GM21723 (cell line): ENCODE results near the gene RASL10B.

Source experiments
- ATAC-seq: cut with Tn5 transposase; IDR thresholded peaks from one replicate; pipeline ENCODE4 v1.9.1; 2021; ENCODE audit warnings: mild to moderate bottlenecking, moderate library complexity; ENCODE audit not compliant: unreplicated experiment

RASL10B gene

DNA sequence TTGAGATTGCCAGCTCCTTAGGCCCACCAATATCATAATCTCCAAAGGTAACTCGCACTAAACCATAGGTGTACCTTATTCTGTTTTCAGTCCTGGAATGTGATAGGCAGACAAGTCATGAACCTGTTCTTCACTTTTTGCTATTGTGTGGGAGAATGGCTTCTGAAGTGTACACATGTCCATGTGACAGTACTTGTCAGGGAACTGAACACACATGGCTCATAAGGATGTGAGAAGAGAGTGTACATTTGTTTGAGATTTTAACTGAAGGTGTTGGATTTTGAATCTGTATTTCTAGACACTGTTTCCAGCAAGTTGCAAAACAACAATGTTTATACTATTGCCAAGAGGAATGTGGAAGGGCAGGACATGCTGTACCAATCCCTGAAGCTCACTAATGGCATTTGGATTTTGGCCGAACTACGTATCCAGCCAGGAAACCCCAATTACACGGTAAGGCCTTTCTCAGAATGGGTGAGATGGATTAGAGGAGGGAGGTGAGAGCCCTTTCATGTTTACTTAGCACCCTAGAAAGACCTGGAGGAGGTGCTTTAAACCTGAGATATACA, 14.5 kb upstream of the RASL10B start:
- ATAC-seq, result no peak

DNA sequence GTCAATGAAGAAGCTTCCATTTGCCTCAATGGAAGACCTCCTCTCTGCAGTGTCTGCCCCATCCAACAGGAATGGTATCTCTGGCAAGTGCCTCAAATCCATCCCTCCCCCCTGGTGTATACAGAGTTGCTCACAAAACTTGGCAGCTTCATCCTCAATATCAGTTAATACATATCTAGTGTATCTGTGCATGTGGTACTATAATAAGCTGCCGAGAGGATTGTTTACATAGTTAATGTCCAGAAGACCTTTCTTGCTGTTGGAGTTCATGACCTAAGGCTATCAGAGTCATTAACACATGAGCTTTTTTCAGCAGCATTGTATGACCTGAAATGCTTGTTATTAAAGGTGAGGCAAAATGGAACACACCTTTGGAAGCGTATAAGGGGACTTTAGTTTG, 14.0 kb upstream of the RASL10B start:
- no peak for ATAC-seq

DNA sequence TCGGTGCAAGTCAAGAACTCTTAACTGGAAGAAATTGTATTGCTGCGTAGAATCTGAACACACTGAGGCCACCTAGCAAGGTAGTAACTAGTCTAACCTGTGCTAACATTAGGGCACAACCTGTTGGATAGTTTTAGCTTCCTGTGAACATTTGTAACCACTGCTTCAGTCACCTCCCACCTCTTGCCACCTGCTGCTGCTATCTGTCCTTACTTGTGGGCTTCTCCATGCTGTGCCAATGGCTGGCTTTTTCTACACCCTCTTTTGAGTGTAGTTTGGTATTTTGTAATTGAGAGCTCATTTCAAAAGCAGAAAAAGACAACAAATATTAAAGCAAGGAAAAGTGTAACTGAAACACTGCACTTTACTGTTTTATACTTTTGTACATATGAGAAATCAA, 7.7 kb upstream of the RASL10B start:
- ATAC-seq, result no peak

DNA sequence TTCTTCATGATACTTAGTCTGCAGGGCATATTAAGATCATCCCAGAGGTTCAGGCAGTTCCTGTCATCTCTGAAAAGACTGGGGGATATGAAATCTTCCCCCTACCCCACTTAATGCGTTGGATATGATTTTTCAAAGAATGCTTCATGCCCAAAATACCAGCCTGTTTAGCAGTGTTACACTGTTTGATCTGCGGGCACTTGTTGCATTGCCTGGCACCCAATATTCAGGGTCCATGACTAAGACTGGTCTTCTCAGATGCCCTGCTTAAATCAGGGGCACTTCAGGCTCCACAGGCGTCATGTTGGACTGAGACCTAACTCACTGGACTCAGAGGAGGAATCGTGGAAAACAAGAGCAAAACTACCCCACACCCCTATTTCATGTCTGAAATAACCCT, 6.4 kb upstream of the RASL10B start:
- no peak for ATAC-seq

DNA sequence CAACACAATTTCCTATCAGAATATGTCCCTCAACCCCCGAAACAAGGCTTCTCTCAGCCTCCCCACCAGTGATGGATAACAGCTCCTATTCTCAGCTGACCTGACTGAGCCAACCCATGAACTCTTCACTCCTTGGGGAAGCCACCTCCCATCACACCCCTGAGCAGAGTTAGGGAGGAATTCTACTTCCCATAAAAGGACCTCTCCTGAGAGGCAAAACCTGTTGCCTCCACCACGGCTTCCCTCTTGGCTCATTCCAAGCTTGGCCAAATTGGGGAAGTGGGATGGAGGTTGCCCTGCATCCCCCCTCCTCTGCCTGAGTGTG, 5.7 kb upstream of the RASL10B start:
- ATAC-seq, result no peak

DNA sequence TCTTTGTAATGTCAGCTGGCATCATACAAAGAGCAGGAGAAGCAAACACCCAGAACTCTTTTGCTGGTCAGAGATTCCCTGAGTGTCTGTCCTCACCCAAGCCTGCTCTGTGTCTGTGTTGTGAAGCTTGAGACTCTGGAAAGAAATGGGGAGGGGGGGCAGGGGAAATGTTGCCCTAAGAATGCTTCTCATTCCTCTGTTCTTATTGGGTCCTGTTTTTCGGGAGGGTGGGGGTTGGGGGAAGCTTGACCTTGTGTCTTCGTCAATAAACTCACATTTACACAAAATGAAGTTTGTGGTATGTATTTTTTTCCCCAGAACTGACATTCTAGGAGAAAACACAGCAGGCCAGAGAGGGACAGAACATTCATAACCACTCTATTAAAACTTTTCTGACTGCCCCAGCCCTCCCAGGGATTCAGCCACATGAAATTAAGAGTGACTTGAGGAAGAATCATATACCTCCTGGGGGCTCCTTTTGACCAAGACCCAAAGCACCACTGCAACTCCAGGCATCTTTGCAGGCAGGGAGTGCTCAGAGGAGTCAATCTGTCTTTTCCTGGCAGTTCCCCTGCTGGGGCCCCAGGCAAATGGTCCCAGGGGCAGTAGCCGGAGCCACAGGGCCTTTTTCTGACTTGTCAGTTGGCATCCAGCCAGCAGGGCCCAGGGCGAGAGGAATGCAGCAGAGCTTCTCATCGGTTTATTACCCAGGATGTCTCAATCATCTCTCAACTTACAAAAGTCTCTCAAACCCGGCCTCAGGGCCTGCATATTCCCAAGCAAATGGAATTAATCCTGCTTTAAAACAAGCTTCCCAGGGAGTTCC, 5.1 kb upstream of the RASL10B start:
- ATAC-seq, result no peak

DNA sequence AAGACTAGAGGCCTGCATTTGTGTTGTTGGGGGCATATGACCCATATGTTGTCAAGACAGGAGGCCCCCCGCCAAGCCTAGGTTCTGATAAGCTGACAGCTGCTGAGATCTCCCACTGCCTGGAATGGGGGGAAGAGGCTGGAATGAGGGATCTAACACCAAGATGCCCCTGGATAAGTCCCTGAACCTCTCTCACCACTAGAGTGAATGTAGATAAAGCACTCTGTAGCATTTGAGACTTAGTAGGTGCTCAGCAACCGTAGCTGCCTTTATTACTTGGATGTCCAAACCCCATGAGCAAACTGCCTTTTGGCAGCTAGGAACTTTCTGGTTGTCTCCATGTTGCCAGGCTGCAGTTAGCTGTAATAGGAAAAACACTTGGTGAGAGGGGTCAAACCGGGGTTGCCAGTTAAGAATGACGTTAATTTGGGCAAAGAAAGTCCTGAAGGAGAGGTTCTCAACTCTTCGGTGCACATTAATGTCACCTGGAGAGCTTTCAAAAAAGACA, 4.4 kb upstream of the RASL10B start:
- ATAC-seq, result no peak

DNA sequence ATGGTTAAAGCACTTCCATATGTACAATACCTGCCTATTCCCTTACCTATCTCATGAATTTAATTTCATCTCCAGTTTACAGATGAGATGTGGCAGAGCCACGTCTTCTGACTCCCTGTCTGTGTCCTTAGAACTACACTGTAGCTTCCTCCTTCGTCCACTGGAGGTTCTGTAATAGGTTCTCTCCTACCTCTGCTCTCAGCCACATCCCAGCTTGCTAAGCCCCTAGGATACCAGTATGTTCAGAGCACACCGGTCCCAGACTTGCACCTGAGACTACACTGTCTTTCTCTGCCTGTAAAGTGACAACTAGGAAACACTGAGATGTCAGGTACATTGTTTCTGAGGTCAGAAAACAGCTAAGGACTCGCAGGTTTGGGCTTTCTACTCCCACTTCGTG, 3.8 kb upstream of the RASL10B start:
- no peak for ATAC-seq

DNA sequence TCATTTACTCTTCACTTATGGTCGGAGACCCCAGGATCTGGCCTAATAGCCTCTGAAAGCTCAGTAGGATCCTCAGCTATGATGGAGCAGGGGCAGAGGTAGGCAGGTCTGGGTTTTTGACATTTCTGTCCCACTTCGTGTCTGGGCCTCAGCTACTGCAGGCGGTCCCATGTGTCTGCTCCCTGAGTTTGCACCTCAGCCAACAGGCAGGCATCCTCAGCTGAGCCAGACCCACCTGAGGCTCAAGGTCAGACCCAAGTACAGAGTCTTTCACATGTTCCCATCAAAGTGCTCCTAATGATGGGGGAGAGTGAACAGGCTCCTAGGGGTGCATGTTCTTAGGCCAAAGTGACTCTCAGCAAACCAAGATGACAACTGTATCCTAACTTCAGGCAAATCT, 2.9 kb upstream of the RASL10B start:
- no peak for ATAC-seq

DNA sequence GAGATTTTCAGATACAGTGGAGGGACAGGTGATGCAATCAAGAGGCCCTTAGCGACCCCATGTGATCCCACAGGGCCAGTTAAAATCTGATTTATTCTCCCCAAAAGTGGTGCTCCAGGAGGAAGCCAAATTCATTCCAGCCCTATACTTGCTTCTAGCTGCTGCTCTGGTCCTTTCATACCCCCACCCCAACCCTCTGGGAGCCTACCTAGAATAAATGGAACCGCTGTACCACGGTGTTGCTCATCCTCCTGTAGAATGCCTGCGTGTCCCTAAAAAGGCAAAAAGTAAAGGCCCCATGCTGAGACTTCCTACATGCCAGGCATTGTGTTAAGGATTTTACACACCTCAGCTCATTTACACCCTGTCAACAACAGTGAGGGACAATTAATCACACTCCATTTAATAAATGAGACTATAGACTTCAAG, 2.0 kb upstream of the RASL10B start:
- ATAC-seq, result no peak

DNA sequence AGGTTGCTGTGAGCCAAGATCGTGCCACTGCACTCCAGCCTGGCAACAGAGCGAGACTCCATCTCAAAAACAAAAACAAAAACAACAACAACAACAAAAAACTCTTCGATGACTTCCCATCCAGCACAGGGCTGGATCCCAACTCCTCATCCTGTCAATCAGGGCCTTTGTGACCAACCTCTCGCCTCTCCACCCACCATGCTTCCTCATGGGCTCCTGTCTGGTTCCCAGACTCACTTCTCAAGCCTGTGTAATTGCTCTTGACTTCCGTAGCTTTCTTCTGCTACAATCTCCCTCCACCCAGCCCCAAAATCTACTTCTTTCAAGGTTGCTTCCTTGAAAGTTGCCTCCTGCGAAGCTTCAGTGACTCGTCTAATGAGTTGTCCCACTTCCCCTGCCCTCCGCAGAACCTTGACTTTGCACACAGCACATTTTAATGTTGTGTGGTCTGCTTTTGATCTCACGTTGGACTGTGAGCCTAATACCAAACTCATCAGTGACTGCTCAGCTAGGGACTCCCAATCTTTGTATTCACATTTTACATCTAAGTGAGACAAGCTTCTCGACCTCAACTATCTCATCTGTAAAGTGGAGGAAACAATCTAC, 936 bp upstream of the RASL10B start:
- ATAC-seq, result no peak

DNA sequence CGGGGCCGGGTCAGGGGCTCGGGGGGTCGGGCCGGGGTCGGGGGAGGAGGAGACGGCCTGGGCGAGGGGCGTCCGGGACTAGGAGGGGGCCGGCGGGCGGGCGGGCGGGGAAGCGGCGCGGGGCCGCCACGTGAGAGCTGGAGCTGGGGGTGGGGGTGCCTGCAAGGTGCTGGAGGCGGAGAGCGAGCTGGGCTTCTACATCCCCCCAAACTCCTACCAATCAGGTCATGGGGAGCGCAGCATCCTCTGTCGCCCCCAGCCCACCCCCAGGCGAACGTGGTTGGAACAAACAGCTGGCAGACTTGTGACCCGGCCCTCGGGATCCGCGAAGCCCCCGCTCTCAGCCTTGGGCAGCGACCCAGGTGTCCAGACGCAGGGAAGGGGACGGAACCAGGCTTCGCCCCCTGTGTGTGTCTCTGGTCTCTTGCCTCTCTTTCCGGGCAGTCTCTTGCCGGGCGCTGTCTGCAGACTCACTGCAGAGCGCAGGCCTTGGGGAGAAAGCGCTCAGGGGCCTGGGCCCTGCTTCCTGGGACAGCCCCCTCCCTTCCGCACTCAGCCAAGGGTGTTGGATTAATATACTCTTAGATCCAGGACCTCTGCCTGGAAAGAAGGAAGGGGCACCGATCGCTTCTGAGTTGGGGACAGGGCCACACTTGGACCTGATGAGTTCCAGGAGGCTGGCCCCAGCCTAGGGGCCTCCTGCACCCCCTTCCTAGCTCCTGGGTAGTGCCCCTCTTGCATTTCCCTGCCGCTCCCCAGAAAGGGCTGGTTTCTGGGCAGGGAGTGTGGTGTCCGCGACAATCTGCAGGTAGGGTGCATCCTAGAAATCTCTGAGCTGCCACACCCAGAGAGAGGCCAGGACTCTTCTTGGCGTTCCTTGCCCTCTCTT, 722 bp downstream of the RASL10B start:
- ATAC-seq, result no peak

DNA sequence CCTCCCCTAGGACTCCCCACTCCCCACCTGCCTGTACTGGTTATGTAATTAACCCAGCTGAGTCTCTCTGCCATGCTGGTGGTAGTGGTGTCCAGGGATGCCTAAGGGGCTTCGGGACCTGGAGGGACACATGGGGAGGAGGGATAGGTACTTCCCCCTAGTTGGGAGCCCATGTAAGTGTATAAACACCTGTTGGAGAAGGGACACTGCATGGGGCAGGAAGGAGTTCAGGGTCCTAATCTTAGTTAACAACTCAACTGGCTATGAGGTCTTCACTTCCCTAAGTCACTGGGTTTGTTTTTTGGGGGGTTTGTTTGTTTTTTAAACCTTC, 1.3 kb downstream of the RASL10B start:
- ATAC-seq, result no peak

DNA sequence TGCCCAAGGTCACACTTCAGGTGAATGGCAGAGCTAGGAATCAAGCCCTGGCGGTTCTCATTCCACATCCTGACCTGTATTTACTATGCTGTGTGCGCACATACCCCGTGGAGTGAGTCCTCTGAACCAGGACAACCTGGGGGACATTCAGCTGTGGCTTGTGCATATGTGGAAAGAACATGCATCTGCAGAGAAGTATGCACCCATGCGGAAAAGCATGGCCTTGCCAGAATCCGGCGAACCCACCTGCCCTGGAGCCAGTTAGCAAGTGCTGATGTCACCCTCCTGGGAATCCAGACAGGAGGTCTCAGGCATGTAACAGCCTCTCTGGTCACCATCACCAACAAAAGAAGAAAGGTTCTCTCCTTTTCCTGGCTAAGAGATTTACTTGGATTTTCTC, 1.9 kb downstream of the RASL10B start:
- ATAC-seq, result no peak

DNA sequence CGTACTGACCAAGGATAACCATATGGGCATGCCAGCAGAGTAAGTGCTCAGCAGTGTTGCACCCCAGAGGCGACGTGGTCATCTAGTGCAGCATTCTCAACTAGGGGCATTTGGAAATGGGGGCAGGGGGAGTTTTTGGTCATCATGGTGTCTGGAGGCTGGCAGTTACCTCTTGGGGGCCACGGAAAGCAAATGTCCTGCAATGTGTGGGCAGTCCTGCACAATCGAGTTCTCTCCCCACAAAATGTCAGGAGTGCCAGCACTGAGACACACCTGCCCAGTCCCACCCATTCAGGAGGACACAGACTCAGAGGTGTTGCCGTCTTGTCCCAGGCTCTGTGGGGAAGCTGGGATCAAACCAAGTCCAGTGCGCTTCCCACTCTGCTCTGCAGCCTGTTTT, 3.0 kb downstream of the RASL10B start:
- no peak for ATAC-seq

DNA sequence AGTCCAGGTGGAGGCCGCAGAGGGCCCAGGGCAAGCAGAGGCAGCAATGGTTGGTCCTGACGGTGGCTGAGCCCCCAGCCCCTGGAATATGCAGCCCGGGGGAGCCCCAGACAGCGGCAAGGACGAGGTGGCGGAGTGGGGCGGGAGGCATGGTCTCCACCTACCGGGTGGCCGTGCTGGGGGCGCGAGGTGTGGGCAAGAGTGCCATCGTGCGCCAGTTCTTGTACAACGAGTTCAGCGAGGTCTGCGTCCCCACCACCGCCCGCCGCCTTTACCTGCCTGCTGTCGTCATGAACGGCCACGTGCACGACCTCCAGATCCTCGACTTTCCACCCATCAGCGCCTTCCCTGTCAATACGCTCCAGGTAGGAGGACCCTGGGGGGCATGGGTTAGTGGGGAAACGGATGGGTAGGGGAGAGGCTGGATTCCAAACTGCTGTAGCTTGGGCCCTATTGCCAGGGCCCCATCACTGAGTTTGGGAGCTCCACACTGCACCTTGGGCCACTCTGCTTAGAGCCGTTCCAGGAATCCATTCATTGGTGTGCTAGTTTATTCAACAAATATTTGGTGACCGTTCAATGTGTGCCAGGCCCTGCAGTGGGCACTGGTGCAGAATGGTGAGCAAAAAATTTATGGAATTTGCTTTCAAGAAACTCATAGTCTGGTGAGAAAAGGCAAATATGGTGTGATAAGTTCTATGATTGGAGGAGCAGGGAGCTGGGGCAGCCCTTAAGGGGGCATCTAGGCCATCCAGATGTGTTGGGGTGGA, 3.8 kb downstream of the RASL10B start:
- ATAC-seq, result no peak

DNA sequence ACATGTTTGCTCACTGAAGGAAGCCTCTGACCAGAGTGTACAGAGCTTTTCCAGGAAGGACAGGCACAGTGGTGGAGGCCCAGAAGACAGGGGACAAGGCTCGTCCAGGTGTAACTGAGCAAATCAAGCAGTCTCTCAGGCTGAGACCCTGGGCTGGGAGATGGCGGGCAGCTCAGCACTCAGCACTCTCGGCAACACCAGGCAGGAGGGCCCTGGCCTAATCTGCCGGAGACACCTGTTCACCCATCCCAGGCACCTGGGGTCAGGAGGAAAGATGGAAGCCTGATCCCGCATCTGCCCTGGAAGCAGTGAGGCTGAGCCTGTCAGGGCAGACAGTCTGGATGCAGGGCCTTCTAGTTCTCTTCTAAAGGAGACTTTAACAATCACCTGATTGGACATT, 4.8 kb downstream of the RASL10B start:
- no peak for ATAC-seq

DNA sequence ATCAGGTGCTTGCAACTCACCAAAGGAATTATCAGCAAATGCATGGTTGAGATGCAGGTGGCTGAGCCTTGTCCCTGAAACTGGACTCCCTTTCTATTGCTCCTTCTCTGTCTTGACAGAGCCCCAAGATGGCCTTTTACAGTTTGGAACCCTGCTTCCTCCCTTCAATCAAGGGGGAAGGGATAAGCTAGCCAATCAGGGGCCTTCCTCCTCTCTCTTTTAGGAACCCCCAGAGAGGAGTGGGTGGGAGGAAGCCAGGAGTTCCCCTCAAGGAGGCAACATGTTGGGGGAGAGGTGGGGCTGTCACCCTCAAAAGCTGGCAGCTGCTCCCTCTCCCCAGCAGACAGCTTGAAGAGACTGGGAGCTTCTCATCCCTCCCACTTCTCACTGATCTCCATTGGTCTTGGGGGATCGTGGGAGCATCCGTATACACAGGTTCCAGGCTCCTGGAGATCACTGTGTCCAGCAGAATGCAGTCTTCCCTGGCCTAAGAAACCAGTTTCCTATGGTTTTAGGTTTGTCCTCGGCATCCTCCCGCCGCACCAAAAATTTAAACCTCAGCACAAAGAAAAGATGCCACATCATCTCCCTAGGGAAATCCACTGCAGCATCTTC, 7.2 kb downstream of the RASL10B start:
- no peak for ATAC-seq

DNA sequence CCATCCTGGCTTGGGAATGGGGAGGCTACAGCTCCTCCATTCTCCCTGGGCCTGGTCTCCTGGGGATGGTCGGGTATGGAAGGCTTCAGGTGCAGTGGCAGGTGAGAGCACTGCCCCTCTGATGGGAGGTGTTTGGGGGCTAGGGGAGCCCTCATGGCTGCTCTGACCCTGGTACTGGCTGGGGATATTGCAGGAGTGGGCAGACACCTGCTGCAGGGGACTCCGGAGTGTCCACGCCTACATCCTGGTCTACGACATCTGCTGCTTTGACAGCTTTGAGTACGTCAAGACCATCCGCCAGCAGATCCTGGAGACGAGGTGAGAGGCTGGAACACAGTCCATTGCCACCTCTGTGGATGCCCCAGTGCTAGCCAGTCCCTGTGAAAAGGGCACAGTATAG, 8.8 kb downstream of the RASL10B start:
- ATAC-seq, result no peak
